D341Med (cell line): ENCODE measurements around the gene WSCD1.

ENCODE experiments used
- DNase-seq: peaks from one replicate; pipeline ENCODE4 v3.0.0; 2012; ENCODE audit warnings: low spot score

The WSCD1 gene

DNA sequence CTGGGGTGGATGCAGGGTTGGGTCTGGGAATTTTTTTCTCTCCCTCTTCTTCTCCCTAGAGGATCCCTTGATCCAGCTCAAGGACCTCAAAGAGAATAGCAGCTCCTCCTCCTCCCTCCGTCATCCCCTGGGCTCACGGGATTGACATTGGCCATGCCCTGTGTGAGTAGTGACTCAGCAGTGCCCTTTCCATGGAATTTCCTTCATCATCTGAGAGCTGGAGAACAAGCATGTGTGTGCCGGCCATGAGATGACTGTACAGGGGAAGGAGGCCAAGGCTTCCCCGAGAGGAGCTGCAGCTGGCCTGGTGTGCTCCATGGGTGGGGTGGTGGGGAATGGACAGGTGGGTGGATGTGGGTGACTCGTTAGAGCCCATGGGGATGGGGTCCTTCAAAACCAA is 8.9 kb upstream of the WSCD1 start:
- no peak for DNase-seq

DNA sequence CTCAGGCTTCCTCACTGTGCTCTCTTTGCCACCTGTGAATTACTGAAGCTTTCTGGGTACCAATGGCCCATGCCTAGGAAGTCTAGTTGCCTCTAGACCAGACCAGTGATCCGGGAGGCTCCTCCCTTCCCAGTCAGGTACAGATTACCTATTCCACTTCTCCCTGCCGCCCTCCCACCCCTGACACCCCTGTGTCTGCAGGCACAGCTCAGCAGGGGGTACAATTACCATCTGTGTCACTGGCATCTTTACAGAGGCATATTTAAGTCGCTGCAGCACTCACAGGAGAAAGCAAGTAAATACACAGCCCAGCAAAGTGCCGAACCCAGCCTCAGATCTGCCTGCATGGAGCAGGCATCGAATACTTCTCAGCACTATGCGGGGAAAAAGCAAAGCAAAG is 5.3 kb upstream of the WSCD1 start:
- no peak for DNase-seq

DNA sequence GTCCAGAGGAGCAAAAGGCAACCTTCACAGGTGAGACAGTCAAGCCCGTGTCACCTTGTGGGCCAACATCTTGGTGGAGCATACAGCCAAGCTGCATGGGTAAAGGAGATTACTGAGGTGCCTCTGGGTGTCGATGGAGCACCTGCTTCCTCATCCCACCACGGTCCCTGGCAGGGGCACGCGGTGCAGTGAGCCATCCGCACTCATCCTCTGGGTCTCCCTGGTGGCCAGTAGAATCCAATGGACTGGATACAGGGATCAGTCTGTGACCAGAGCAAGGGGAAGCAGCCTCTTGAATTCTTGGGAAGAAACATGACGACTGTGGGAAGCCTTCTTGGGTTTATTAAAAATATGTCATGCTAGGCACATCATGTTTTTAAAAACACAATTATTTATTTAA is 4.8 kb upstream of the WSCD1 start:
- no peak for DNase-seq

DNA sequence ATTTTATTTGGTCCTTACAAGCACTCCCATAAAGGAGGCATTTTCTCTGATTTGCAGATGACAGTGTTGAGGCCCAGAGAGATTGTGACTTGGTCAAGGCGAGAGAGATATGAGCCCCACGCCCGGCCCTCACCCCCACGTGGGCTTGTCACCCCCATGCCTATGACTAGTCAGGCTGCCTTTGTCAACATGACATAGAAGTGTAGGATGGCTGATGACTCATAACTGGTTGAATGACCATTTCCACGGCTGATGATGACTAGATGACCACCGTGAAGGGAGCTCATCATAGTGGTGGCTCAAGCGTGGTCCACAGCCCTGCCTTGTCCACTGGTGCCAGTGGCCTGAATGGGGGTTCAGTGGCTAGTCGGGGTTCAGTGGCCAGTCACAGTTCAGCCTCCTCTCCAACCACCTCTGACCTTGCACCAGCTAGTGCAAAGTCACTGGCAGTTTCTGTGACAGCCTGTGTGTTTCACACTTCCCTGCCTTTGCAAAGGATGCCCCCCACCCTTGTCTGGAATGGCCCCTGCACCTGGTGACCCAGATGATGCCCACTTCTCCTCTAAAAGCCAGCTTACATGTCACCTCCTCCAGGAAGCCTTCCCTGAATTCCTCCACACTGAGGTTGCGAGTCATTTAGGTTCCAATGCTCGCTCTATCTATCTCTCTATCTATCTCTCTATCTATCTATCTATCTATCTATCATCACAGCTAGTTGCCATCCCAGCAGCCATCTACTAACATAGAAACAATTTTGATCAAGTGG is 3.8 kb upstream of the WSCD1 start:
- no peak for DNase-seq

DNA sequence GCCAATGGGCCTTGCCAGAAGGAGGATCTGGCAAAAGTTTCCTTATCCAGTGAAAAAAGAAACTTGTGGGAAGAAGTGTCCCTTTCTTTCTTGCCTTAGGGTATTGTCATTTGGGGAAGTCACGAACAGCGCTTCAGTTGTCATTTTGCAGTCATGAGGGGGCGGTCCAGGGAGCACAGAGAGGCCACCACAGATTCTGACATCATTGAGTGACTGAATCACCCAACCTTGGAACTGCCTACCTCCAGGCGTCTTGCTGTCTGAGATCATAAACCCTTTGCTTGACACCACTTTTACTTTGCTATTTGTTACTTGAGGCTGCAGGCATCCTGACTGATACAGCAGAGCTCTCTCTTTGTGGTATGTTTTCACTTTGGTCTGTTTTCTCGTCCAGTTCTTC is 3.1 kb upstream of the WSCD1 start:
- no peak for DNase-seq

DNA sequence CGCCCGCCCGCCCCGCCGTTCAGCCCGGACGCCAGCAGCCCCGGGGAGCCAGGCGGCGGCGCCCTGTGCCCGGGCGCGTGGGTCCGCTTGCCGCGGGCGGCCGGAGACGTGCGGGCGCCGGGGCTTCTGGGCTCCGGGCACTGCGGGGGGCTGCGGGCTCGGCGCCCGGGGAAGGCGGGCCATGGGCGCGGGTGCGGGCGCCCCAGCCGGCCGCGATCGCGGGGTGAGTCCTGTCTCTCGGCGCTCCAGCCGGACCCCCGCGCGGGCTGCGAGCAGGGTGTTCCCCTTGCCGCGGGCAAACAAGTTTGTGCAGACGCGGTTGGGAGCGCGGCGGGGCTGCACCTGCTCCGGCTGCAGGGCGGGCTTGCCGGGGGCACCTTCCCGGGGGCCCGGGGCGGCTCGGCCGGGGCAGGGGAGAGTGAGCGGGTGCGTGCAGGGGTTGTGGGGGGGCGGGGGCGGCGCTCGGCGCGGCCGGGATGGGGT is 292 bp downstream of the WSCD1 start:
- DNase-seq: no peak

DNA sequence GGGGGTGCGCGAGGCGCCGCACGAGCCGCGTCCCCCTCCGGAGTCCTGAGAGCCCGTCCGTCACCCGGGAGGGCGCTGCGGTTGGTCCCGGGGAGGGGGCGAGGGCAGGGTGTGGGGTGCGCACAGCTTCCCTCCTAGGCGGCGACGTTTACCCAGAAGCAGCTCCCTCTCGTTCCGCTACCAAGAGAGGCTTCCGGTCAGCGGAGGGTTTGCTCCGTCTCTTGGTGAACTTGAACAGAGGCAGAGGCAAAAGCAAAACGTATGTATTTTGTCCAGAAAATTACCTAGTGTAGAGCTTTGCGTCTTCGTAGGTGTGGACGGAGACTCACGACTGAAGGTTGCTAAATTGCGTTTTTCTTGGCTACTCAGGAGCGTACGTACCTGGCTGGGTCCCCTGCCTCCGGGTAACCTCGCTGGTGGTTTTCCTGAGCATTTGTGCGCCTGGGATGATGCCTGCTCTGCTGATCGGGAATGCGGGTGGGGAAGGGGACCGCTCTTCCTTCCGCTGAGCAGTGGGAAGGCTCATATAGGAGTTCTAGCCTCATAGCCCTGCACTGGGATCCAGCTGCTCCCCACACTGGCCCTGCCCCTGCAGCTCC is 833 bp downstream of the WSCD1 start:
- DNase-seq: no peak

DNA sequence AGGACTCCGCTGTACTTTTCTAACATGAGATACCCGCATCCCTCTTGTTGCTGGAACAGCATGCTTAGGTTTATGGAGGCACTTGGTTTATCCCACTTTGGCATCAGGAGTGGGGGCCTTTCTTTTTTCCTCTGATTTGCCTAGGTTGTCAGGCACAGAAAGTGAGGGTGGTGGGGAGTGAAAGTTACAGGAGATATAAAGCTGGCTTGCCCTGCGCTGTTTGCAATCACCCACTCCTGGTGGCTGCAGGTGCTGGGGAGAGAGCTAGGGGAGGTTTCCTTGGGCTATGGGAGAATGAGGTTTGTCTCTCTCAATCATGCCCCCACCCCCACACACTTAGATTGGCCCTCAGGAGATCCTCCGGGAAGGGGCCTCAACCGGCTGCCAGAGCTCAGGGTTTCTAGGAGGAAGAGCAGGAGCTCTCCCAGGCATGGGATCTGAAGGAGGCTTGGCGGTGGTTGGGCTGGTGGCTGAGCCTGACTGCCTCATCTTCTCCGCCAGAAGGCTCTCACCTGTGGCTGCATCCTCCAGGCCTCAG is 1.4 kb downstream of the WSCD1 start:
- DNase-seq: no peak

DNA sequence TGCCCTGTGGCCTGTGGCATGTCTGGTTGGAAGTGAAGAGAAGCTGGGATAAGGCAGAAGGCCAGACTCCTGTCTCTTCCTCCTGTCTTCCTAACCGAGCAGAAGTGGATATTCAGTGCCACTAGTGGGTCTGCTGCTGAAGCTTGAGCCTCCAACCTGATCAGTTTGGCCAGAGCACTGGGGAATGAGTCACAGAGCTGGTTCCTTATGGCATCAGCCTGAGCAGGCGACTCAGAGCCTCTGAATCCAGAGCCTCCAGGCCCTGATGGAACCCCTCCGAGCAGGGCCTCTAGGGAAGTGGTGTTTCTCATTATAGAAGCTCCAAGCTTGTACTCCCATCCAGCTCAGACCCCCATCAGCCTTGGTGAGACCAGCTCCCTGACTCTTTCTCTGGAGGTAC is 2.0 kb downstream of the WSCD1 start:
- DNase-seq: no peak

DNA sequence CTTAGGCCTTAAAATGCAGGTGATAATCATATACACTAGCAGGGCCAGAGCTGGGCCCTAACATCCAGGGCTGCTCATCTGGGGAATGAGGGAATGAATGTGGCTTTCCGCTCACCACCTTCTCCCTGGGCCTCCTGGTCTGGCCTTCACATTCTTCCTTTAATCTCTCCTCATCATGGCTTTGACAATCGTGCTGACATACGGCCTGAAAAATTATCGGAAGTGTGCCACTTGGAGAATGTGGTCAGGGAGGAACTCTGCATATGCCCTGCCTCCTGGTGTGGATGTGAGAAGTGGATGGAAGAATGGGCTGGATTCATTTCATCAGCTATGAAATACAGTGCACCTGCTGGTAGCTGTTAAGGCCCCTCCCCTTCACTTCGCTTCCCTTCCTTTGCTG is 2.4 kb downstream of the WSCD1 start:
- no peak for DNase-seq

DNA sequence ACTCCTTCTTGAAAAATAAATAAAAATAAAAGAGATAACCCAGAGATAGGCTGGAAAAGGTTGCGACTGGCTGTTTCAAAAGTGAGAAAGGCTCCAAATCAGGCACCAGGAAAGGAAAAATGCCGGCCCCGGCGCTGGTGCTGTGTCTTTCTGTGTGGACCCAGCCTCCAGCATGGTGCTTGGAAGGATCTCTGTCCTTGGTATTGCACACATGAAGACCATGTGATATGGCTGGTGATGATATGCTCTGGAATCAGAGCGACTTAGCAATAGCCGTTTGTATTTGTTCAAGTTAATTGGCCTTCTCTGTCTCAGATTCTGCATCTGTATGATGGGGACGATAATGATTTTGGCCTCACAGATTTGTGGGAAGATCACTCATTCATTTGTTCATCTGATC is 3.4 kb downstream of the WSCD1 start:
- no peak for DNase-seq

DNA sequence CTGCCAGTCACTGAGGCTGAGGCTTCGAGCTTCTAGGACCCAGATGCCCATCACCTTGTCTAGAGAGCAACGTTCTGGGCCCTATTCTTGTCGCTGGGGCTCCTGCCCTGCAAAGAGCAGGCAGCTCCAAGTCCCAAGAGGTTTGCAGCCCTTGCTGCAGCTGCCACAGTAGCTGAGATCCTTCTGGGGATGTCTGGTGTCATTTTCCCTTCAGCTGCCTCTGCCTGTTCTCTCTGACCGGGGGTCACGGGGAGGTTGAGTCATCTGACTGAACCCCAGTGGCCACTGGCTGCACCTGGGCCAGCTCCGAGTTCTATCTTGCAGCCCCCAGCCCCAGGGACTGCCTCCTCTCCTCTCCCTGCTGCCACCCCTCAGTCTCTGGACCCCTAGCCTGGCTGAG is 4.9 kb downstream of the WSCD1 start:
- DNase-seq: no peak

DNA sequence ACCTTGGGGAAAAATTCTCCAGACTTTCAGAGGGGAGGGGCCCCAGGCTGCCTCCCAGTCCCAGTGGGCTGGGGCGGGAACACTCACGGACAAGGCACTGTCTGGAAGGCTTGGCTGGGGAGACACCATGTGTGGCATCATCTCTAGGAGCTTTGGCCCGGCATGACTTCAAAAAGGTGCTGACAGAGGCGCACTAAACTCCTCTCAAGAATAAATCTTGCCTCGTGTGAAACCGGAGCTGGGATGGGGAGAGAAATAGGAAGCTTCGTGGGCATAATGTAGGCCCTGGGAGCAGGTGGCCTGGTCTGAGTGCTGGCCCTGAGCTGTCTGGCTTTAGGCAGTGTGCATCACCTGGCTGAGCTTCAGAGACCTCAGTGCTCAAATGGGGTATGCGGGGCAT is 5.7 kb downstream of the WSCD1 start:
- no peak for DNase-seq

DNA sequence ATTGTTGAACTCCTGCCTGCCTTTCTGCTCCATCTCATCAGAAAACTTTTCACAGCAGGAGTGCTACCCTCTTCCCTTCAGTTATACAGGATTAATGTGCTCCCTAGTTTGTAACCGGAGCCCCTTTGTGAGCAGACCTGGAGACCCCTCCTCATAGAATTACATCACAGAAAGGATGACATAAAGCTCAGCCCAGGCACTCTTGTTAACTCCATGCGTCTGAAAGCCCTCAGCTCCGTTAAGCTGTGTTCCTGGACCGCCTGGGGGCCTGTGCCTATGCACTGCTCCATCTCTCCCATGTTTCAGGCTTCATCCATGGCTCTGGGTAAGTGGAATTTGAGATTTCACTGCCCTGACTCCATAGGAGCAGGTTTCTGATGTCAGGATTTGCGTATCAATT is 7.6 kb downstream of the WSCD1 start:
- no peak for DNase-seq

DNA sequence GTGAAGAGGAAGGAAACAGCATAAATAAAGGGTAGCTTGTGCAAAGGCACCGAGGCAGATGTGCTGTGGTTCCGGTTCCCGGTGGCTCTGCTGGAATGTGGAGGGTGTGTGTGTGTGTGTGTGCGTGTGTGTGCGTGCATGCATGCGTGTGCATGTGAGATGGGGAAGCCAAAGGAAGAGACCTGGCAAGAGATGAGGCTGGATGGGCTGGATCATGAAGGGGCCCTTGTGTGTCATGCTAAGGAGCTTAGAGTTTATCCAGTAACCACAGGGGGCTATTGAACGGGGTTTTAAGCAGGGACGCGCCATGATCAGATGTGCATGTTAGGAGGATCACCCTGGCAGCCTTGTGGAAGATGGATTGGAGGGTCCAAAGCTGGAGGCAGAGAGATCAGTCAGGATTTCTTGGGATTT is 8.3 kb downstream of the WSCD1 start:
- no peak for DNase-seq

DNA sequence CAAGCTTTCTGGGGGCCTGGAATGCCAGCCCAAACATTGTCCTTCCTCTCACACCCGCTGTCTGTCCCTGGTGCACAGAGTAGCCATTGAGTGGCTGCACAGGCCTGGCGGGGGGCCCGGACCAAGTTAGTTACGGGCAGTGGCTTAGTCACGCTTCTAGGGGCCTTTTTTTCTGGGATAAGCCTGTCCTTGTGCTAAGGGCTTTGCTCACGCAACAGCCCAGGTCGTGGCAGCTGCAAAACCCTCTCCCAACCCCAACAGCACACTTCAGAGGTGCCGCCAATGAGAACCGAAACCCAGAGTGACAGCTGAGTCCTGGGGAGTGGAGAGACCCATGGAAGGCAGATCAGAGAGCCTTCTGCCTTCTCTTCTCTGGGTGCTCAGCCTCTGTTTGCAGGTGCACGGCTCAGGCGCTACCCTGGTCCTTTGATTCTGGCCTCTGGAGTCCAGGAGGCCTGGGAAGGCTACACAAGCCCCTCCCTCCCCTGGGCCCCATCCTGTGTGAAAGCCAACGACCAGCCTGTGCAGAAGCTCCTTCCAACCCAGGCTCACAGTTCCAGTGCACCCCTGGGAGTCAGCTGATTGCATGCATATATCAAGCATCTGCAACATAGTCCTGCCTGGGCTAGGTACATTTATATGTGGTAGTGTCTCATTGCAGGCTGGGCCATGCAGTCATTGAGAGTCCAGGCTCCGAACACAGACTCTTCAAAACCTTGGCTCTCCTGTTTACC is 9.1 kb downstream of the WSCD1 start:
- DNase-seq: no peak

DNA sequence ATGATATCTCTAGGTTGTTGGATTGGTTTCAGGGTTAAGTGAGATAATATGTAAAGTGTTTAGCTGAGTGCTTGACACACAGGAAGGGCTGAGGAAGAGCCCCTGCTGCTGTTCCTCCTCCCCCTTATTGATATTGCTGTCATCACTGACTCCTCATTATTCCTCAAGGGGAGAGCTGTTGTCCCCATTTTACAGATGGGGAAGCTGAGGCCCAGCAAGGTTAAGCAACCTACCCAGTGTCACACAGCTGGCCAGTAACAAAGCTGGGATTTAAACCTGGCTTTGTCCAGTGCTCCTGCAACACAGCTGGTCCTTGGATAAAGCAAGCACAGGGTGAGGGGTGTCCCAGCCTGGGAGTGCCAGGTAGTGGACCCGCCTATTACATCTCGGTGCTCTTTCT is 9.8 kb downstream of the WSCD1 start:
- no peak for DNase-seq

DNA sequence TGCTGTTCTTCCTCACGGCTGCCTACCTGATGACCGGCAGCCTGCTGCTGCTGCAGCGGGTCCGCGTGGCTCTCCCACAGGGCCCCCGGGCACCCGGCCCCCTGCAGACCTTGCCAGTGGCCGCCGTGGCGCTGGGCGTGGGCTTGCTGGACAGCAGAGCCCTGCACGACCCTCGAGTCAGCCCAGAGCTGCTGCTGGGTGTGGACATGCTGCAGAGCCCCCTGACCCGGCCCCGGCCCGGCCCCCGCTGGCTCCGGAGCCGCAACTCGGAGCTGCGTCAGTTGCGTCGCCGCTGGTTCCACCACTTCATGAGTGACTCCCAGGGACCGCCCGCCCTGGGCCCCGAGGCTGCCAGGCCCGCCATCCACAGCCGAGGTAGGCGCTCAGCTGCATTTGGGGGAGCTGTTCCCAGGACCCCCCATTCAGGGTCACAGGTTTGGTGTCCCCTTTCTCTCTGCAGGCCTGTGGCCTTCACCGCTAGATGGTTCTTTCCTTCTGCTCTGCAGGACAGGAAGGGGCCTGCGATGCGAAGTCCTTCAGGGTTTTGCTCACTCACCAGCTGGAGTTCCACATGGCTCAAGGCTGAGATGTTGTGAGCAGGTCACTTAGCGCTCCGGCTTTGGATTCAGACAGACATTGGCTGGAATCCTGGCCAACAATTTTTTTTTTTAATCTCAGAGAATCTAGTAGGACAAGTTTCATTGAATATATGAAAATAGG is 10.7 kb downstream of the WSCD1 start:
- DNase-seq: no peak

DNA sequence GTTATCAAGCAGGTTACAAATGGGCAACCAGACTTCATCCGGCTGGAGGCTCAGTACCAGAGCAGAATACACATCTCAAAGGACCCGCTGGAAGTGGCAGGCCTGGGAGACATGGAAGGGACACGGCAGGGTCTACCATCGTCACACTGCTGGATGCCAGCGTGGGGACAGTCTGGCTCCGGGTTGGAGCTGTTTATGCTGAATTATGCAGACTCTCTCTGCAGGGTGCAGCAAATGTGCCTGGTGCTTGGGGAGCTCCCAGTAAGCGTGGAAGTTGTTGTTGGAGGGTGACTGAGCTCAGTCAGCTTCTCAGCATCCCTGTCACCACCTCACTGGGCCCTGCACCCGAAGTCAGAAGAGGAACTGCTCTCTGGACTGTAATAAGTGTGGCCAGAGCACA is 12.2 kb downstream of the WSCD1 start:
- no peak for DNase-seq

DNA sequence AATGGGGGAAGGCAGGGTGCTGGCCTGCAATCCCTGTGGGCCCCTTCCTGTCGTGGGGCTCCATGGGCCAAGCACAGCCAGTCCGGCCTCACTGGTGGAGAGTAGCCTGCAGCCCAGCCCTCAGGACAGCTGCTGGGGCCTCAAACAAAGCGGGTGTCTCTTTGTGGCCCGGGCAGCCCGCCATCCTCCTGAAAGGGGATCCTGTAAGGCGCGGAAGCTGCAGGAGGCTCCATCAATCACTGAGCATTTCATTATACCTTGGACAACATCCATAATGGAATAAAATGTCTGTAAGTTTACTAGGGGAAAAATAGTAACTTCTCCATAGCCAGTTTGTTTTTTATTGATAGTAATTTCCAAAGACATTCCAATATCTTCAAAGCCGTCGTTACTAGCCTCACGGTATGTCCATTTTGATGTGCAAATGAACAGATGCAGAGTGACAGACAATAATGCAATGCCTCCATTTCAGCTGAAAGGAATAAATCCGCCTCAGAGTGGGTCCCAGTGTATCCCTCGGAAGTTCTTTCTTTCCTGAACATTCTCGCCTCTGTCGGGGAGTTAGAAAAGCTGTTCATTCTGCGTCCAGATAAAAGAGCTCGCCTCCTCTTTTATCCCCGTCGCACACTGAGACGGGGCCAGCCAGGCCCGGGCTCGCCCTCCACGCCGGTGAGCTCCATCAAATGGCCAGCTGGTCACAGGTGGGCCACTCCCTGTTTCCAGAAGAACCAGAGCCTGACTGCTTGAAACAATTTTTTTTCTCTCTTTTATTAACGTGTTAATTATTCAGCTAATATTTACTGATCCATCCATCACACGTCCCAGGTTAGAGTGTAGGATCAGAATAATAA is 14.4 kb downstream of the WSCD1 start:
- no peak for DNase-seq

DNA sequence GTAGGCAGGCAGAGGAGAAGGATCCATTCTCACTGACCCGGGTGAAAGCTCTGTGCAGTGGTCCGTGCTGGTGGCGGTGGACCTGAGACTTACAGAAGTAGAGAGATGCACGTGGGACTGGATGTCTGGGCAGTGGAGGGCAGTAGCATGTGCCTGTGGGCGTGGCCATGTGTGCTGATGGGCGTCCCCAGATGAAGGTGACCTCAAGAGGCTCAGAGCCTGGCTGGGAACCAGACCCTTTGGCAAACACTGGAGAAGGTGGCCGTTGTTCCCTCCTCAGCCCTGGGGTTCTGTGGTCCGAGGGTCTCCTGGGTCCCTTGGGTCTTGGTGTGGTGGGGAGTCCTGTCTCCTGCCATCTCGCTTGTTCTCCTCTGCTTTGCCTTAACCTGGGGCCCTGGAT is 15.6 kb downstream of the WSCD1 start:
- no peak for DNase-seq
